ENCODE data around the gene CCDC6. TPM values are rescaled to one million over a fixed set of nuclear protein-coding genes. Genes with fewer than 3 reads are reported as not detected.
"Not testable (repeated sequence)": the region's sequence is repeated elsewhere in the genome, so short reads cannot be mapped to it uniquely, and the experiment has no call there.

CCDC6 gene
- polyA plus RNA-seq, 3 donors = 43.5 to 44.4 (median 43.8) TPM

DNA sequence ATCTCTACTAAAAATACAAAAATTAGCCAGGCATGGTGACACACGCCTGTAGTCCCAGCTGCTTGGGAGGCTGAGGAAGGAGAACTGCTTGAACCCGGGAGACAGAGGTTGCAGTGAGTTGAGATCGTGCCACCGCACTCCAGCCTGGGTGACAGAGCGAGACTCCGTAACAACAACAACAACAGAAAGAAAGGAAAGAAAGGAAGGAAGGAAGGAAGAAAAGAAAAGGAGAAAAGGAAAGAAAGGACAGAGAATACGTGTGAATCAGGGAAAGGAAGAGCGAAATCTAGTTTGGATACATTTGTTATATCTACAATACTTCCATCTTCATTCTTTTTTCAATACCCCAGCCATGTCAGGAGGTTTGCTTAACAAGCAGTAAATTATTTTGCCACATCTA lies 21.5 kb downstream of the CCDC6 start:
- not testable (repeated sequence) for DNase-seq (ENCODE audit: low read depth in 3 of 3, low spot score in 2 of 3)

DNA sequence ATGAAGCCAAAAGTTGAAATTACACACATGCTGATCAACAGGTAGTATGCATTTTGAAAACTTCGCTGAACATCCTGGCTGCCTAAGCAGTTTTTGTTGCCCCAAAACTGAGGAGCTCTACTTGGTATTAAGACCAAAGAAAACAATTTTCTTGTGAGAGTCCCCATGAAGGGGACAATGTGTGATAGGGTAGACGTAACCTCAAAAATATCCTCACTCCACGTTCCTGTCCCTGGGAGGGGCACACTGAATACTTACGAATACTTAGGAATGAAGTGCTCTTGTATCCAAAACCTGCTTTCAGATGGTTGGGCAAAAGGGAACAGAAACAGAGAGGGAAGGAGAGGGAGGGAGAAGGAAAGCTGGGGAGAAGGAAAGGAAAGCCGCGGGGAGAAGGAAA lies 24.7 kb downstream of the CCDC6 start:
- DNase-seq (ENCODE audit: low read depth in 3 of 3, low spot score in 2 of 3) = no peak

DNA sequence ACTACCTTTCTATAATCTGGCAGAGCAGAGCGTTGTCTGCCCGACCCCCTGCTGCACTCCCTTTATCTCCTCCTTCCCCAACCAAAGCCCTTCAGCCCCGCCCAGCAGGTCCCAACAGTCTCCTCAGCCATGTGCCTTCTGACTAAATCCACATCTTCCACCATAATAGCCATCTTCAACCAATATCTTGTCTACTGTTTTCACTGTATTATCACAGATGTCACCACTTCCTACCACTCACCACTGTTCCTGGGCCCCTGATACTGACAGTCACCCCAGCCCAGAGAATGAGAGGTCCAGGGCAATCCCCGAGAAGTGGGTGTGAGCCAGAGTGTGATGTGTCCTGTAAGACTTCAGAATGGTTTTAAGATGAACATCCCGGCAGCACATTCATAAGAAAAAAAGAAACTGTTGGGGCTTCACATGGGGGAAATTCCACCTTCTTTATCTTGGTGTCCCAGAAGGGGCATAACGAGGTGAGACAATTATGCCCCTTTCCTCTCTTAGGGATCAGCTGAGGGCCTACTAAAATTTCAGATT lies 25.3 kb downstream of the CCDC6 start:
- DNase-seq (ENCODE audit: low read depth in 3 of 3, low spot score in 2 of 3) = no peak

DNA sequence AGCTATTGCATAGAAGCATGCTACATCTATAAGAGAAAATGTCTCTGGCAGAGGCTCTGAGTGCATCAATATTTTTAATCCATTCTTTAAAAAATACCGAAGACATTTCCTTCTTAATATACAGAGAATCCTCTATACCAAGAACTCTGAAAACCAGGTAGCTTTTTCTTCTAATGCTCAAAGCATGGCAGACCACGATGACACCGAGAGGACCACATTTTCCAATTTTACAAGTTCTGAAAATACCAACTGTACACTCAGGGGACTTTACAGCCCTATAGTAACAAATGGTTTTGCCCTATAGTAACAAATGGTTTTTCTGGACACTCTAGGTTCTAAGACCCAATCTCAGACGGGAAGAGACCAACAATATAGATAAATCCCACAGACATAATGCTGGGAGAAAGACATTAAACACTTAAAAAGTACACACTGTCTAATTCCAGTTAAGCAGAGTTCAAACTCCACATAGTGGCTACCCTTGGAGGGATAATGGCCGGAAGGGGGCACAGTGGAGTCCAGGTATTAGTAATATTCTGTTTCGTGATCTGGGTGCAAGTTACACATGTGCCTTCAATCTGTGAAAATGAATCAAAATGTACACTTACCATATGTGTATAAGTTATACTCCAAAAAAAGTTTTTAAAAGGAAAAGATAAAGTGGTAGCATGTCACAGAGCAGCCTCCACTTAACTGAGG lies 26.2 kb downstream of the CCDC6 start:
- DNase-seq (ENCODE audit: low read depth in 3 of 3, low spot score in 2 of 3) = no peak

DNA sequence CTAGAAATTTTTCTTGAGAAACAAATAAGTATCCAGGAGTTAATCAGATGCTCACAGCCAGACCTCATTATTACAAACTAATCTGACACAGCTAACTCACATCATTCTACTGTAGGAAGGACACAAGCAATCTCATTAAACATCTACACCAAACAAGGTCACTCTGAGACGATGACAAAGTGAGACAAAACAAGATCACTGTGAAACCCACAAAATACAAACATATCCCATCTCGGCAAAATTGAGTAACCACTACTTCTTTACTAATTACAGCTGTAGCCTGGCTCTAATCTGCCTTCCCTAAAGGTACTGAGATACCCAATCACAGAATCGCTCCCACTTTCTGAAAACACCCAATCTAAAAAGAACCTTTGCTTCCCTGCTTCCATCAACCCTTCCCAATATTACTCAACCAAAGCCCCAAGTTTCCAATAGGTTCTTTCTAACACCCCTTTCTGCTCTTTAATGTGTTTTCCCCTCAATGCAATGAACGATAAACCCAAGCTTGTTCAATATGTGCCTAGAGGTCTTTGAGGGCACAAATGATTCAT lies 26.9 kb downstream of the CCDC6 start:
- DNase-seq (ENCODE audit: low read depth in 3 of 3, low spot score in 2 of 3) = no peak

DNA sequence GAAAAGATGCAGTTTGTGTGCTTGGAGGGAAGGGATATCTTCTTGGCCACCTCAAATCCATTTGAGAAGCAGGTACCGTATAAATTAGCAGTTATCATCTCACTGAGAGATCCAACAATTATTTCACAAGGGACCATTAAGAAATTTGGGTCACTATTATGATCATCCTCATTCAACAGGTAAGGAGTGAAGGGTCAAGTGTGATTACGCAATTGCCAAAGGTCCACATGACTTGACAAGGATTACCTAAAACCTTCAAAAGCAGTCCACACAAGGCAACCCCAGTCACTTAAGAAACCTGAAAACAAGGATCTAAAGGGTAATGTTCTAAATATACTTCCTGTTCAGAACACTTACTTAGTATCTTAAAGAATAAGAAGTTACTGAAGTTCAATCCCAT lies 27.4 kb downstream of the CCDC6 start:
- no peak for DNase-seq (ENCODE audit: low read depth in 3 of 3, low spot score in 2 of 3)

DNA sequence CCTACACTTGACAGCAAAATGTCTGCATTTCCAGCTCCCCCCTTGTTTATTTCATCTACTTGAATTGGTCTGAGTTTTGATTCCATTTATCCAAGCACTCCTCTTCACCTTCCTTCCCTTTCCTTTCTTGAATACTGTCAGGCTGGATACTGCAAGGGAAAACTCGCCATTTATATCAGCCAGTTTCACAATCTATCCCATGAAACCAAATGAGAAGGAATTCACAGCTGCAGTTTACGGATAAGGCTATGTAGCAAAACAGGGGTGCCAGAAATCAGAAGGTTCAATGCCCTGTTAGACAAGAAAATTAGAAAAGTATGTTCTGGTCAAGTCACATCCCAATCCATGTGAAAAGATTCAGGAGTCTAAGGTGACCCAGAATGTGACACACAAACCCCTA lies 28.1 kb downstream of the CCDC6 start:
- no peak for DNase-seq (ENCODE audit: low read depth in 3 of 3, low spot score in 2 of 3)

DNA sequence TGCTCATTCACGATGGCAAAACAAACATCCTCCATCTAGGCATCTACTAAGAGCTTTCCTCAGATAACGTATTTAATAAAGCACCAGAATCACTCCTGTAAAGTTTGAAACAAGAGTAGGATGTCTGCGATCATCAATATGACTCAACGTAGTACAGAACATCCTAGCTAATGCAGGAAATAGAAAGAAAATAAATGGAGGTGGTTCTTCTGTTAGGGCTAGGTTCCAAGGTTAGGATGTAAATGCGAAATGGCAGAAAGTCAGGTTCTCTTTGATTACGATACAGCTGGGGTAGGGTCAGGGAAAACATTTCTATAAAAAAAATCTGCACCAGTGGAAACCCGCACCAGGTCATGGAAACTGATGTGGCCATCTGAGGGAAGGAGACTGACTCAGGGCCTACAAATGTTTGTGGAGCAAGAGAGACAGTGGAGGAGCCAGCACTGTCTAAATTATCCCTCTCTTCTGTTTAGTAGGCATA lies 29.1 kb downstream of the CCDC6 start:
- no peak for DNase-seq (ENCODE audit: low read depth in 3 of 3, low spot score in 2 of 3)

DNA sequence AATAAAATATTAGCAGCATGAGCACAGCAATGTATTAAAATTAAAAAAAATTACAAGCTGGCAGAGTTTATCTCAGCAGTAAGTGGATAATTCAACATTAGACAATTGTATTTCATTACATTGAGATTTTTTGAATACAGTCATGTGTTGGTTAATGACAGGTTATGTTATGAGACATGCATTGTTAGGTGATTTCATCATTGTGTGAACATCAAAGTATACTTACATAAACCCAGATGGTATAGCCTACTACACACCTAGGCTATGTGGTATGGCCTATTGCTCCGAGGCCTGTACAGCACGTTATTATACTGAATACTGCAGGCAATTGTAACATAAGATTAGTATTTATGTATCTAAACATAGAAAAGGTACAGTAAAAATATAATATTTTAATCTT lies 29.7 kb downstream of the CCDC6 start:
- DNase-seq (ENCODE audit: low read depth in 3 of 3, low spot score in 2 of 3) = no peak

DNA sequence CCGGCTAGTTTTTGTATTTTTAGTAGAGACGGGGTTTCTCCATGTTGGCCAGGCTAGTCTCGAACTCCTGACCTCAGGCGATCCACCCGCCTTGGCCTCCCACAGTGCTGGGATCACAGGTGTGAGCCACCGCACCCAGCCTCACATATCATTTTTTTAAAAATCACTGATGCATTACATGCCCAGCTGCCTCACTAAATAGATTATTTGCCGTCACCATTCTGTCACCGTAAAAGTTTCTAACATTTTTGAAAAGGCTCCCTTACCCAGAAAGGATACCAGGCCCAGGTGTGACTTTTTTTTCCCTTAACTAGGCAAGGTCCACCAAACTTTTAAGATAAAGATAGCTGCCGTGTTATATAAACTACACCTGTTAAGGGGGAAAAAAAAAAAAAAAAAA lies 30.1 kb downstream of the CCDC6 start:
- not testable (repeated sequence) for DNase-seq (ENCODE audit: low read depth in 3 of 3, low spot score in 2 of 3)

DNA sequence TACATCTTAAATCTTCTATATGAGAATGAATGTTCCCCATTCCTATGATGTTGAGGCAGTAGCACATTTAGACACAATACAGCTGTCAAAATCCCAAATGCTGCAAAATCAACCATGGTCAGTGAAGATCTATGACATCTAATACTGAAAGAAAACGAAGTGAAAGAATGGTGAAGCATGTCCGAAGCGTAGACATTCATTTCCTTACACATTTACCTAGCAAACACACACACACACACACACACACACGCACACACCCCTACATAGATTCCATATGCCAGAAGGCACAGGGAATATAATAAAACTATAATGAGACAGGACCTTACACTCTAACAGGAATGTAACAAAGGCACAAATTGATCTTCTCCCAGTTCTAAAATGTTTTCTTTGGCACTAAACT lies 32.5 kb downstream of the CCDC6 start:
- DNase-seq (ENCODE audit: low read depth in 3 of 3, low spot score in 2 of 3) = no peak

DNA sequence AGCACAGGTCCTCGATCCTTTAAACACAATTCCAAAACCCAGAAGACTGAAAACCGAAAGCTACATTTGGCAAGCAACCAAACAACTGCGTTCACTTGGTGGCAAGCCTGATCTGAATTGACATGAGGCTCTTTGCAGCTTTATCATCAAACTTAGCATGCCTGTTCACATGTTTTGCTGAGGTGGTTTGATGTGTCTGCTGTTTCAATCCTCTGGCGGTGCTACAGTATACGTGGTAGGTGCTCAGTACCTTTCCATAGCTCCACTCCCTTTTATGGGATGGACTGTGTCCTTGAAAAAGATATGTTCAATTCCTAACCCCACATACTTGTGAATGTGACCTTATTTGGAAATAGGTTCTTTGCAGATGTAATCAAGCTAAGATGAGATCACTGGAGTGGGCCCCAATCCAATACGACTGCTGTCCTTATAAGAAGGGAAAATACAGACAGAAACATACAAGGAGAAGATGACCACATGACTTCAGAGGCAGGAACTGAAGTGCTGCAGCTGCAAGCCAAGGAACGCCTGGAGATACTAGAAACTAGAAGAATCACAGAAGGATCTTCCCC lies 33.4 kb downstream of the CCDC6 start:
- DNase-seq (ENCODE audit: low read depth in 3 of 3, low spot score in 2 of 3) = no peak

DNA sequence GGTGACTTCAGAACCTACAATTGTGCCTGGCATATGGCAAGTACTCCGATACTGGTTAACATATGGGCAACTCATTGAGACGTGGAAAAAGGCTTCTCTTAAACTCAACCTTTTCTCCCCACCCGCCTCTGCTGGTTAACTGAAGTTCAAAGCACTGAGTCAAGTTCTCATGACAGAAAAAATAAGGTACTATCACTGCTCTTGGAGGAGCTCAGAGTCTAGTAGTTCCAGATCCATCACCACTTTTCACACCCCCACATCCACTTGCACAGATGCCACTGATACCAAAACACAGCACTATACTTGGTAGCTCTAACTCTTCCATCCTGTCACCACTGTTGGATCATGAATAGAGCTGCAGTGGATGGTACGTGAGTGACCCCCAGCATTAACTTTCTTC lies 36.2 kb downstream of the CCDC6 start:
- DNase-seq (ENCODE audit: low read depth in 3 of 3, low spot score in 2 of 3) = no peak

DNA sequence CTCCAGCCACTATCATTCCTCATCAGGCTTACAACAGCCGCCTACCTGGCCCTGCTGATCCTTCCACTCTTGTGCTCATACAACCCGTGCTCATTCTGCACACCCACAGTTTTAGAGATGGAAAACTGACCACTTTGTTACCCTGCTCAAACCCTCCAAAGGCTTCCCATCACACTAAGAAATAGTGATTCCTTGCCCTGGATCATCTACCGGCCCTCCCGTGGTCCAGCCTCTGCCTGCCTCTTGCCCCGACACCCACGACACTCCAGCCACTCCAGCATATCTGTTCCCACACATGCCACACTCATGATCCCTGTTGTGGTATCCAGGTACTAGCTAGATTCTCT lies 36.8 kb downstream of the CCDC6 start:
- no peak for DNase-seq (ENCODE audit: low read depth in 3 of 3, low spot score in 2 of 3)

DNA sequence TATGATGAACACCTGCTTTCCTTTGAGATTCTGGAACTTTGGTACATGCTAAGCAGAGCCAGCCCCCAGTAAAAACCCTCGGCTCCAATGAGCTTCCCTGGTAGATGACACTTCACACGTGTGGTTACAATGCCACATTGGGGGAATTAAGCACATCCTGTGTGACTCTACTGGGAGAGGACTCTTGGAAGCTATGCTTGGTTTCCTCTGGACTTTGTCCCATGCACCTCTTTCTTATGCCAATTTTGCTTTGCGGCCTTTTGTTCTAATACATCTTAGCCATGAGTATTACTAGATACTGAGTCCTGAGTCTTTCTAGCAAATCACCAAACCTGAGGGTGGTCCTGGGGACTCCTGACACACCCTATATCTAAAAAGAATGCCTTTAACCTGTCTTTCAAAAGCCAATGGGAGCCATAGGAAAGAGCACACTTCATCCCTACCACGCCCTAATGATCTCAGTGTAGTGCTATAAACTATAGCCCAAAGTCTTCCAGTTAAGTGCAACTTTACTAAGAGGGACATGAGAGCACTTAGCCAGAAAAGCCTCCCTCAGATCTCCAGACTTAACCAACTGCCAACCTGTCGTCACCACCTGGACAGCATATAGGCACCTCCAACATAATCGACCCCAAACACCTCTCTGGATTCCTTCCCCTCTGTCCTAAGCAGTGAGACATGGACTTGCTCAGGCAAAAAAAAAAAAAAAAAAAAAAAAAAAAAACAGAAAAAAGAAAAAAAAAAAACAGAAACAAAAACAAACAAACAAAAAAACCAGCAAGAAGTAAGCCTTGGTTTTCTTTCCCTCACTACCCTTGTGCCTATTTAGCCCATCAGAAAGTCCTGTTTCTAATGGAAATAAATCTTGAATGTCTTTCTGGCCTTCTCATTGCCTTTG lies 37.4 kb downstream of the CCDC6 start:
- DNase-seq (ENCODE audit: low read depth in 3 of 3, low spot score in 2 of 3) = no peak

DNA sequence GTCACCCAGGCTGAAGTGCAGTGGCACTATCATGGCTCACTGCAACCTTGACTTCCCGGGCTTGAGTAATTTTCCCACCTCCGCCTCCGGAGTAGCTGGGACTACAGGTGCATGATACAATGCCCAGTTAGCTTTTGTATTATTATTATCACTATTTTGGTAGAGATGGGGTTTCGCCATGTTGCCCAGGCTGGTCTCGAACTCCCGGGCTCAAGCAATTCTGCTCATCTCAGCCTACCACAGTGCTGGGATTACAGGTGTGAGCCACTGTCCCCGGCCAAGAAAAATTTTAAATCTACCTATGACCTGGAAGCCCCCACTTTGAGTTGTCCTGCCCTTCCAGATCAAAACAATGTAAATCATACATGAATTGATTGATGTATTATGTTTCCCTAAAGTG lies 38.8 kb downstream of the CCDC6 start:
- DNase-seq (ENCODE audit: low read depth in 3 of 3, low spot score in 2 of 3) = no peak

DNA sequence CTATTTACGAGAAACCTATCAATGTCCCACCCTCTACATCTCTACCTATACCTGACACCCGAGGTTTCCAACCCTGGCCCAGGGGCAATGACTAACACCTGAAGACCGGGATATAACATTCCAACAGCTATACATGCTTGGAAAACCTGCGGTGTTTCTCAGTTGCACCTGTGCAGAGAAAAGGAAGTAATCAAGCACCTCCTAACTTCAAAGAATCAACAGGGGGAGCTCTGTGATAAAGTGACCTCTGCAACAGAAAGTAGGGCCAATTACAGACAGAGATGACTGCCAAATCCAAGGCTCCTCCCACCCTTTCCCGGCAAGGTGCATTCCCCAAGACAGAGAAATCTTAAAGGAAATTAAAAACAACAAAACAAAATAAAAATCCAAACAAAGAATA lies 41.3 kb downstream of the CCDC6 start:
- no peak for DNase-seq (ENCODE audit: low read depth in 3 of 3, low spot score in 2 of 3)

DNA sequence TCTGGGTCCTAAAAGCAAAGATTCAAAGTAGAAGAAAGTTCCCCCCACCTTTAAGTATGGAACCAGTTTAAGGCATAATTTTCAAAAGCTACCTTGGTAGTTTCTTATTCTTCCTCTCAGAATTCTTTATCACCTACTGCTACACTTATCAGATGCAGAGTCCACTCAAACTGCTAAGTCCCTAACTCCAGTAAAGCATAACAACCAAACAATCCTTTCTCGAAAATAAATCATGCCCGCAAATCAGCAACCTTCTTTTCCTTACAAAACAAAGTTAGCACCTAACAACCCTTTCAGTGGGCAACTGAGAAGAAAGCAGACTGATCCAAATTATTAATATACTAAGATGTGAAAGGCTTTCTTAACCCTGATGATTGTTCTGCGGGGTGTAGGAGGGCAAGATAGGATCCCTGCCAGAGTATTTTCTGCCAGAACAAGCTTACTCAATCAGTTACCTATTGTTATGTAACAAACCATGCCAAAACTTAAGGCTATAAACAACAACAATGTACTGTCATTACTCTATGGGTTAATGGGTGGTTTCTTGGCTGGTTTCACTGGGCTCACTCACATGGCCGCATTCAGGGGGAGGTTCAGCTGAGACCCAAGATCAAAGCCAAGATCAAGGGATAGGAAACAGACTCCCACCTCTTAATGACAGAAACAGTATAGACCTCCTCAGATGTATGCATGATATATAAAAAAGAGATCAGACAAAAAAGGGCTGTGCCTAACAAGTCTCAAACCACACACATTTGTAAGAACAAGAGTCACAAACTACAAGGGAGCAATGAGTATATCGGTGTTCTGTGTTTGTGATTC lies 42.0 kb downstream of the CCDC6 start:
- peak in 1 of 3 donors; percentile 12 for DNase-seq (ENCODE audit: low read depth in 3 of 3, low spot score in 2 of 3)

DNA sequence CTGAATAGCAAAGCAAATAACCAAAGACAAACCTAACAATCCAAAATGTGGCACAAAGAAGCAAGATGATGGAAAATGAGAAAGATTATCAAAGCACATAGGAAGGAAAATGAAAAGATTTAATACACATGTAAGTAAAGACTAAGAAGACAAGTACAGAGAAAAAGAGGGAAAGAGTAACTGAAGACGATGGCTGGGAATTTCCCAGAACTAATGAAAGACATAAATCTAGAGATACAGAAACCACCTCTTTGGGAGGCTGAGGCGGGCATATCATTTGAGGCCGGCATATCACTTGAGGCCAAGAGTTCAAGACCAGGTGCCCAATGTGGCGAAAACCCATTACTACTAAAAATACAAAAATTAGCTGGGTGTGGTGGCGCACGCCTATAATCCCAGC lies 46.8 kb downstream of the CCDC6 start:
- DNase-seq (ENCODE audit: low read depth in 3 of 3, low spot score in 2 of 3) = no peak

DNA sequence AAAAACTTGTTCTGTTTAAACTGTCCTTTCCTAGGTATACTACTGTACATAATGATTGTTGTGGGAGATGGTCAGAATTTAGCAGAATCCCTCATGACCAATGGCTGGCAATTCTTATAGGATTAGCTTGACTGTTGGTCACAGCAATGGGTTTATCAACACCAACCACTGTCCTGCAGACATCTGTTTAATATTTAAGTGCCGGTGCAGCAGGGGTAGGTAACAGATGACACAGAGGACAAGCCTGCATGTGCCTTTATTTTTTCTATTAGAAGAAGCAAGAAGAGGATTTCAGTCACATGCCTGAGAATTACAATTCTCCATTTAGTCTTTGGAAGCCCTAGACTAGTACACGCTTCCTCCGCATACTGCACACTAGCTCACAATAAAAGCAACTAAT lies 48.4 kb downstream of the CCDC6 start:
- no peak for DNase-seq (ENCODE audit: low read depth in 3 of 3, low spot score in 2 of 3)

Data from right renal cortex interstitium (tissue), 3 donors.